Neural progenitor cell (in vitro differentiated cells): Measurements from ENCODE around the gene MAP2K2.

ENCODE experiments used
- CTCF ChIP-seq: fragments of 200-600 bp; sonication (generic); IDR thresholded peaks from 2 replicates; pipeline ENCODE4 v1.5.1; 2017; ENCODE audit warnings: antibody characterized with exemption, mild to moderate bottlenecking
- EZH2phosphoT487 ChIP-seq: fragments of 200-600 bp; sonication (generic); IDR thresholded peaks from 2 replicates; pipeline ENCODE4 v1.6.1; 2017; ENCODE audit warnings: antibody characterized with exemption

GRCh38 chr19:4154571-4155312, 30.8 kb upstream of the MAP2K2 start:
- no peak for TF ChIP-seq CTCF
- TF ChIP-seq EZH2phosphoT487 = no peak
